ENCODE data around the gene RAB18.
"Not testable (repeated sequence)": the region's sequence is repeated elsewhere in the genome, so short reads cannot be mapped to it uniquely, and the experiment has no call there.

RAB18 gene

DNA sequence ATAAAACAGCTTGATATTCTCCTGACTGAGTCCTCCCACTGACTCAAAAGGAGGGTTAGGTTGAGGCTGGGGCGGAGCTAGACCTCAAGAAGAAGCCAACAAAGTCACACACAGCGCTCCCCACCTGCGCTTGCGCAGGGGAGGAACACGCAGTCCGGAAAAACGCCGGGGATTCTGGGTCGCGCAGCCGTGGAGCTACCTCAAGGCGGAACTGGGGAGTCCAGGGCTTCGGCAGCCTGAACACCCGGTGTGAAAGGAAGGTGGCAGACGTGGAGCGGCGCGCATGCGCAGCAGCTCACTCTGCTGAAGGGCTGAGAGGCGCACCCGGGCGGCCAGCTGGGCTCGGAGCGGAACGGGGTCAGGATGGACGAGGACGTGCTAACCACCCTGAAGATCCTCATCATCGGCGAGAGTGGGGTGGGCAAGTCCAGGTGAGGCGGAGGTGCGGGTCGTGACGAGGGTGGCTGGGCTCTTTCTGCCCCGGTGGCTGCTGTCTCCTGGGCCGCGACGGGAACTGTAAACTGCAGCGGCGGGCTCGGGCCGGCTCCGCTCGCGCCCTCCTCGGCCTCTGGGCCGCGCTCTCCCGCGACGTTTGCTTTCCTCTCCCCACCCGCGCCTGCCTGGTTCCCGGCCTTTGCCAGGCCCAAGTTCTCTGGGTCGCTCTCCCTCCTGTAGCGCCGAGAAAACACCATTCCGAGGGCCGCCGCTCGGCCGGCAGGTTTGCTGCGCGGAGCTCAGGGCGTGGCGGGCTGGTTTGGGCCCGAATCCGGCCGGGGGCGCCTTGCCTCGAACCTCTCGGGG is at the start of gene RAB18:
RAB18 (plus strand) TSS at position 298 of the 801 bp plus-strand sequence; CDS start at position 364, 66 bp downstream.
- peak; percentile 62 to 82 for DNase-seq

DNA sequence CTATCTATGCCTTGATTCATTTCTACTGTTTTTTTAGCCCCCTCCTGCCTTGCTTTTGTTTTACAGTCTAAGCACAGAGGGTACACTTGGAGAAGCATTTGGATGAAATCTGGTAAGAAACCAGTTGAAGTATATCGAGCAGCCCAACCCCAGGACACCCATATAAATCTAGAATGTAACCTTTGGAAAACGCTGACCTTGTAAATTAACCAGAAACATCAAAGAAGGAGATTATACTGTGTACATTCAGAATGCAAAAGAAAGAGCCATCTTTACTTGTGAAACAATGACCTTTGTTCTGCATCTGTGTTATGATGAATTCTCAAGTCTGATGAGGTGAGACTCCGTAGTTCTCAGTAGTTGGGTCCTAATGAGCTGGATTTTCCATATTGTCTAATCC is 49.3 kb upstream of the RAB18 start:
- no peak for DNase-seq

DNA sequence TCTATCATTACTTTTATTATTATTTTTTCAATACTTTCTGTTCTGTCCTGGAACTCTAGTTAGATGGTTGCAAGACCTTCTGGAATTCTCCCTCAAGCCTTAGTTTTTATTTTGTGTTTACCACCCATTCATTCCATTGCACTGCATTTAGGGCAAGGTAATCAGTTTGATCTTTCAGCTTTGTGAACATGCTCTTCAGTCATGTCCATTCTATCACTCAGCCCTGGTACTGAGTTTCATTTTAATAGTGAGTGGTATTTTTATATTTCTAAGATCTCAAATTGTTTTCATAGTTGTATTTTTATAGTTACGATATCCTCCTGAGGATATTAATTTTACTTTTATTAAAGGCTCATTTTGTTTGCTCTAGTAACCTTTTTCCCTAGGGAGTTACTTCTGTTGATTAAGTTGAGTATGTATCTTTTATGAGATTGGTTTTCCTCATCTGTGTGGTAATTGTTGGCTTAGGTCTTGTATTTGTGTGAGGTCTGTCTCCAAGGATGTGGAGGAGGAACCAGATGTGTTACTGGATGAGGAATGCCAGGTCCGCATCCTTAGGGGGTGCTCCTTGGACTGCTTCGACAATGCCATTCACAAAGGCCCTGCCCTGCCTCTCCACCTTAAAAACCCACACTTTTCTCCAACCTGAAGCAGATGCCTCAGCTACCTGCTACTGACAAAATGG is 46.7 kb upstream of the RAB18 start:
- no peak for DNase-seq

DNA sequence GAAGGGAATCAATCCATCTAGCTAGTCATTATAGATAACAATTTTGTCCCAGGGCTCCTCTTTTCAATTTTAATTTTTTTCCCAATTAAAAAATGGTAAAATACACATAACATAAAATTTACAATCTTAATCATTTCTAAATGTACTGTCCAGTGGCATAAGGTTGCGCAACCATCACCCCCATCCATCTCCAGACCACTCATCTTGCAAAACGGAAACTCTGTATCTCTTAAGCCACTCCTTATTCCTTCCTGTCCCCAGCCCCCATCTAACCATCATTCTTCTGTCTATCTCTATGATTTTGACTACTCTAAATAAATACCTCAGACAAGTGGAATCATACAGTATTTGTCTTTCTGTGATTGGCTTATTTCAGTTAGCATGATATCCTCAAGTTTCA is 46.1 kb upstream of the RAB18 start:
- DNase-seq: no peak

DNA sequence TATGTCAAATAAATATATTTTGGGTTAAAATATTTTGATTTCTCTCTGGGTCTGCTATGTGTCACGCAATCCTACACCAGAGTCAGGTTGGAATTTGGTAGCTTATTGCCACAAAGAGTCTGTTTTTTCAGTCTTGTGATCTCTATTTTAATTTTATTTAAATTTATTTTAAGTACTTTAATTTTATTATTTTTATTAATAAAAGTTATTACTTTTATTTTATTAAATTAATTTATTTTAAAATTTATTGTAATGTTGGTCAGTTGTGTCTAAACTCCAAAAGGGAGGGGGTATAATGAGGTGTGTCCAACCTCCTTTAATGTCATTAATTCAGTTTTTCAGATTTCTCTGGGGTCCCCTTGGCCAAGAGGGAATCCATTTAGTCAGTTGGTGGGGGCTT is 42.8 kb upstream of the RAB18 start:
- no peak for DNase-seq

DNA sequence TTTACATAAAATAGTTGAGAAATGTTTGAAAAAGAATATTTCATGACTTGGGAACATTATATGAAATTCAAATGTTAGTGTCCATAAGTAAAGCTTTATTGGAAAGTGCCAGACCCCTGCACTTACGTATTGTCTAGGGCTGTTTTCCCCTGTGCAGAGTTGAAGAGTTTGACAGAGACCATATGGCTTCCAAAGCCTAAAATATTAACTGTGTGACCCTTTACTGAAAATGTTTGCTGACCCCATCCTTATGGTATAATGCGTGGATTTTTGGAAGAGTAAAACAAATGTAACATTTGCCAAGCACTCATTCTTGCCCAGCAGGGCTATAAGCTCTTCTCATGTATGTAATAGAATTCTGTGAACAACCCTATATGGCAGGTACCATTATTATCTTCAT is 40.1 kb upstream of the RAB18 start:
- DNase-seq: no peak

DNA sequence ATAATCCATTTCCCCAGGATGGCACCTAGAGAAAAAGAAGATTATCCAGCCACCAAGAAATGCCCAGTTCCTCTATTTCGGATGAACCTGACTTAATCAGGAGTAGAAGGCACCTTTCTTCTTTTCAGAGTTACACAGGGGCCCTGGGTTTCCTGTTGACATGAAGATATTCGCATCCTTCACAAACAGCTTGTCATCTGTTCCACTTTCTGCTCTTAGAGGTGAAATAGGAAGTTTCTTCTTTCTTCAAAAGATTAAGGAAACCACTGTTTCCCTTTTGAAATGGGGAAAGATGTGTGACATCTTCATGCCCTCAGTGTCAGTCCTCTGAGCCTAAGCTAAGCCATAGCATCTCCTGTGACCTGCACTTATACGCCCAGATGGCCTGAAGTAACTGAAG is 39.1 kb upstream of the RAB18 start:
- no peak for DNase-seq

DNA sequence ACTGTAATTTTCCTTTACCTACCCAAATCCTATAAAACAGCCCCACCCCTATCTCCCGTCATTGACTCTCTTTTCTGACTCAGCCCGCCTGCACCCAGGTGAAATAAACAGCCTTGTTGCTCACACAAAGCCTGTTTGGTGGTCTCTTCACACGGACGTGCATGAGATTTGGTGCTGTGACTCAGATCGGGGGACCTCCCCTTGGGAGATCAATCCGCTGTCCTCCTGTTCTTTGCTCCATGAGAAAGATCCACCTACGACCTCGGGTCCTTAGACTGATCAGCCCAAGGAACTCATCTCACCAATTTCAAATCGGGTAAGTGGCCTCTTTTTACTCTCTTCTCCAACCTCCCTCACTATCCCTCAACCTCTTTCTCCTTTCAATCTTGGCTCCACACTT is 38.5 kb upstream of the RAB18 start:
- DNase-seq: not testable (repeated sequence)

DNA sequence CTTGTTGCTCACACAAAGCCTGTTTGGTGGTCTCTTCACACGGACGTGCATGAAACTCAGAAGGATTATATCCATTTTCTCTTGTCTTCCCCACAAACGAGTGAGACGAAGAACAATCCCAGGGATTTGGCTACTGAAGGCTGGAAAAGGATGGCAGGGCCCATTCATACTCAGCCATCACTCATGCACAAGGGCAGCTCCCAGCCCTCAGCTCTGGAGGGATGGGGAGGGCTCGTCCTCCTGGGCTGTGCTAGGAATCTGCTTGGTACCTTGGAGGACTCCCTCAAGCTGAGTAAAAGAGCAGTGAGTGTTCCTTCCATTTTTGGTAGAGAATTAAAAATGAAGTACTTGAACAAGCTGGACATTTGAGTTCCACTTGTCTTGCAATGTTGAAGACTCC is 33.2 kb upstream of the RAB18 start:
- DNase-seq: no peak

DNA sequence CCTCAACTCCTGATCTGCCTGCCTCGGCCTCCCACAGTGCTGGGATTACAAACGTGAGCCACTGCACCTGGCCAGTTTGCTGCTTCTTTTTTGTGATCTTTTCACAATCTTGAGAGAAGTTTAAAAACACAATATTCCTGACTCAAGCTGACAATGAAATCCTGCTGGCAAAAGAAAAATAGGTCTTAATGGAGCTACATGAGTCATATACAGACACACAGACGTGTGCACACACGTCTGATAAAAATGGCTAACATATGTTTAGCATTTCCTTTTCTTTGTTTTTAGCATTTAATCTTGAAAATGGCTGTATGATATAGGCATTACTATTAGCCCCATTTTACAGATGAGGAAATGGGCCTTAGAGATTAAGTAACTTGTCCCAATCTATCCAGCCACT is 29.4 kb upstream of the RAB18 start:
- DNase-seq: no peak

DNA sequence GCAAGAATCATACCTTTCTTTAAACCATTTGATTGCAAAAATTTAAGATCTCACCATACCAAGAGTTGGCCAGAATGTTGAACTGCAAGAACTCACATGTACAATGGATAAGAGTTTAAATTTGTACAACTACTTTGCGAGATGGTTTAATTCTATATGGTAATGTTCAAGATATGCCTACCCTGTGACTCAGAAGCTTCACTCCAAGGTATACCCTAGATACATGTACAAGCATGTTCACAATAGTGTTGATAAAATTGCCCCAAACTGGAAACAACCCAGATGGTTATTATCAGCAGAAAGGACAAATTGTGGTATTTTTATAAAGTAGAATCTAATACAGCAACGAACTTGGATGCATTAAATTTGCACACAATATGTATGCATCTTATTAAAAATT is 25.1 kb upstream of the RAB18 start:
- DNase-seq: no peak

DNA sequence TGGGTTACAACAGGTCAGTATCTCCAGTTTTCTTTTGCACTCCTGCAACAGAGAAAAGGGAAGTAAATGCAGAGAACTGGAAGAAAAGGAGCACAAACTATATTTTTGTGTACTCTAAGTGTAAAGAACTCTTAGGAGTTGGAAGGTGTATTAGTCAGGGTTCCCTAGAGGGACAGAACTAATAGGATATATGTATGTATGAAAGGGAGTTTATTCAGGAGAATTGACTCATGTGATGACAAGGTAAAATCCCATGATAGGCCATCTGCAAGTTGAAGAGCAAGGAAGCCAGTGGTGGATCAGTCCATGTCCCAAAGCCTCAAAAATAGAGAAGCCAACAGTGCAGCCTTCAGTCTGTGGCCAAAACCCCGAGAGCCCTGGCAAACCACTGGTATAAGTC is 22.6 kb upstream of the RAB18 start:
- no peak for DNase-seq

DNA sequence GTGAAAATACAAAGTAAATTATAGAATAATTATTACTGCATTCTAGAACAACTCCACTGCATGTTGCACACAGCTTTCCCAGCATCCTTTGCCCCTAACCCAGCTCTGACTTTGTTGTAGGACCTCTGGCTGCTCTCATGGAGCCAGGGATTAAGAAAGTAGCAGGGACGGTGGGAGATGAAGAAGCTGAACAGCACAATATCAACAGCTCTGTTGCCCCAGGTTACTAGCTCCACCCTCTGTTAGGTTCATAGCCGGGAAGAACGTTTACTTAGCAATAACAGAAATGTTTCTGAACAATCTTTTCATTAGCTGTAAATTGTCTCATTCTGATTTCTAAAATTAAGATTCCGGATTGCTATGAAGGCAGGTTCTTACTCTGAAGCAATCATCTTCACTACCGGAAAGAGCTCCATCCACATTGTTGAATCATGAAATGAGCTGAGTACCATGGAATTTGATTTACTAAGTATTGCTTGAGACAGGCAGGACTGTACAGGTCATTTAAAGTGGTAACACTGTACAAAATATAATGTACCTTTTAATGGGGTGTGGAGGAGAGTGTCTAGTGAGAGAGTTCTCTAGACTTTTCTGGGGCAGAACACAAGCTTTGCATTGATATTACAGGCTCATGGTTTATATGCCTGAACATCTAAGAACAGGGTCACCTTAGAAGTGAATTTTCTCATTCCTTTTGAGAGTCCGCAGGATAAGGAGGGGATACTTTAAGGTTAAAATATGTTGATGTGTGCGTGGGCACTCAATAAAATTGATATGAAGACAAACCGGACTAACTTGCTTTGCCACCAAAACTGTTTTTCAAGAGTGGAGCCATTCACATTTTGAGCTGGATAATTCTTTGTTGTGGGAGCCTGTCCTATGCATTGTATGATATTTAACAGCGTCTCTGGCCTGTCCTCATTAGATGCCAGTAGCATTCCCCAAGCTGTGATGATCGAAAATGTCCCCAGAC is 20.8 kb upstream of the RAB18 start:
- no peak for DNase-seq

DNA sequence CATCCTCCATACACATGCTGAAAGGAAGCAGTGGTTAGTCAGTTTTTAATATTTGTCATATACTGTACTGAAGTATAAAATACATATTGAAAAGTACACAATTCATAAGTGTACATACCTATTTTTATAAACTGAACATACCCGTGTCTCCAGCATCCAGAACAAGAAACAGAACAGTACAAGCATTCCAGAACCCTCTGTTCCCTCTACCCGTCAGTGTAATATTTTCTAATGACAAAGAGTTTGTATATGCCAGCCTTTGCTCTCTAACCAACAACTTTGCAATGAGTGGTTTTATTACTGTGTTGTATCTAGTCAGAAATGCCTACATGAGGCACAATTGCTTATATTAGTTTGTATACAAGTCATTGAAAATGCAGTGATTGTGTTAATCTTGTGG is 18.7 kb upstream of the RAB18 start:
- no peak for DNase-seq

DNA sequence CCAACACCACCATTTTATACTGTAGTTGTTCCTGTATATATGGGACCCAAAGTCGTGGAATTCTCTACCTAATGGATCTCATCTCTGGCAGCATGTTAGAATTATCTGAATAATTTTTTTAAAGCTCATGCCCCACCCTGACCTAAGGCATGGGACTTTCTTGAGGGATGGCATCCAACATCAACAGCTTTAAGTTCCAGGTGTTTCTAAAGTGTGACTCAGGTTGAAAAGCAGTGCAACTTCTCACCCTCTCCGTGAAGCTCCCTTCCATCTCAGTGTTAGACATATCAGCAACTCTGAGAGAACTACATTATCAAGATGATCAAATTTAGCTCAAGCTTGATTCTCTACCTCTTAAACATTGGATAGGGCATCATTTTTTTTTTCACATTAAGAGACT is 18.1 kb upstream of the RAB18 start:
- no peak for DNase-seq

DNA sequence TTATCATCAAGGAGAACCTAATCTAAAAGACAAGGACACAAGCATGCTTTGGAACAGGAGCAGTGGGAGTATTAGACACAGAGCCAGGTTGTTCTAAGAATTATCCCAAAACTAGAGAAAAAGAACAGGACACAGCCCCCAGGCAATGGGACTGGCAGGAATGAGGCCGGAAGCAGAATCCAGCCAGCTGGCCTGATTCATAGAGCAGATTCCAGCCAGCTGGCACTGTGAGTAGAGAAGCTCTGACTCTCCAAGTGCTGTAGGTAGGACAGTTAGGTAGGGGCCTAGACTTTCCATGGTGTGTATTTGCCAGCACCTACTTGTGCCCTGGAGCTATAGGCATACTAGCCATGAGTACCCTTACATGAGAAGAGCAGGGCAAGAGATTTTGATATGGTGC is 13.3 kb upstream of the RAB18 start:
- no peak for DNase-seq

DNA sequence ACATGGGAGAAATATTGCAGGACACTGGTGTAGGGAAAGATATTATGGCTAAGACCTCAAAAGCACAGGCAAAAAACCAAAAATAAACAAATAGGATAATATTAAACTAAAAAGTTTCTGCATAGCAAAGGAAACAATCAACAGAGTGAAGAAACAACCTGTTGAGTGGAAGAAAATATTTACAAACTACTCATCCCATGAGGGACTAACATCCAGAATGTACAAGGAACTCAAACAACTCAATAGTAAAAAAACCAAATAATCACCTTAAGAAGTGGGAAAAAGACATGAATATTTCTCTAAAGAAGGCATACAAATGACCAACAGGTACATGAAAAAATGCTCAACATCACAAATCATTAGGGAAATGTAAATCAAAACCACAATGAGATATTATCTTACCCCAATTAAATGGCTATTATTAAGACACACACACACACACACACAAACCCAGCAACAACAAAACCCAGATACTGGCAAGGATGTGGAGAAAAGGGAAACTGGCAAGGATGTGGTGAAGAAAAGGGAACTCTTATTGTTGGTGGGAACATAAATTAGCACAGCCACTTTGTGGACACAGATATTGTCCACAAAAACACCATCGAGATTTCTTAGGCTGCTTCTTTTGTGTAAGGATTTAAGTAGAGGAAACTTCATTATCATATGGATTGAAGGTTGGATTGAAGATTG is 9.8 kb upstream of the RAB18 start:
- no peak for DNase-seq

DNA sequence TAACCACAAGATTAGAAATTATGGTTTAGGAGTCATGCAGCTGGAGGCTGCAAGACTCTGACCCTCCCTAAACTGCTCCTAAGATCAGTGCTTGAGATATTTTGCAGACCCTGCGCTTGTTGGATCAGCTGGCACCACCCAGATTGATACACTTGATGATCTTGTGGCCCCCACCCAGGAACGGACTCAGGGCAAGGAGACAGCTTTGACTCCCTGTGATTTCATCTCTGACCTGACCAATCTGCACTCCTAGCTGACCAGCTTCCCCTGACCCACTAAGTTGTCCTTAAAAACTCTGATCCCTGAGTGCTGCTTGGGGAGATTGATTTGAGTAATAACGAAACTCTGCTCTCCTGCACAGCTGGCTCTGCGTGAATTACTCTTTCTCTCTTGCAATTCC is 8.0 kb upstream of the RAB18 start:
- no peak for DNase-seq

DNA sequence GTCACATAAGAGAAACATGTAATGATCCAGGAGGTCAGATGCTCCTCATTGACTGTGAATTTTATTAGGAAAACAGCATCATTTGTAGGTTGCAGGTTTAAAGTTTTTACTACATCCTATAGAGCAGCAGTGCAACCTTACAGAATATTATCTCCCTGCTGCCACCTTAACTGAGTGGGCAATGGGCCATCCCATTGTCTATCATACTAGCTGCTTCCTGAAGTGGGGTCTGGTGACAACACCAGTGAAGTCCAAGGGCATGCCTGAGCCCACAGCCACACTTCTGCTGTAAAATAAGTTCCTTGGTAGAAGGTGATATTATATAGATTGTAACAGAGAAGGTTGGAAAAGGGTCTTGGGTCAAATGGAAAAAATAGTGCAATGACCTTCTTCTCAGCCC is 4.0 kb upstream of the RAB18 start:
- no peak for DNase-seq

DNA sequence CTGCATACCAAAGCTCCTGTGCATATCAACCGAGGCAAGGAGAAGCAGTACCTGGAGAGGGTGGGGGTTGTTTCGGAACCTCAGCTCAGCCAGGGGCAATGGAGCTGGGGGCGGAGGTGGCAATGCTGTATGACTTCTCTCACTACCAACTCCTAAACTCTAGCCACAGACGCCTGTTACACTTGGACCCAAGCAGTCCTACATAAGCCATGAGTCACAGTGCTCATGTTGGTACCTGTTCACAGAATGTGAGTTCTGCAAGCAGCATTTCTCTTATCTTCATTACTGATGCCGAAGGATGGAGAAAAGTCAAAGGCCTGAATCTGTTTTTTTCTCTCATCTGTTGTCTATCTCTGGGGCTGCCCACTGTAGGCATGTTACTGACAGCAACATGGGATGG is 3.2 kb upstream of the RAB18 start:
- DNase-seq: no peak

DNA sequence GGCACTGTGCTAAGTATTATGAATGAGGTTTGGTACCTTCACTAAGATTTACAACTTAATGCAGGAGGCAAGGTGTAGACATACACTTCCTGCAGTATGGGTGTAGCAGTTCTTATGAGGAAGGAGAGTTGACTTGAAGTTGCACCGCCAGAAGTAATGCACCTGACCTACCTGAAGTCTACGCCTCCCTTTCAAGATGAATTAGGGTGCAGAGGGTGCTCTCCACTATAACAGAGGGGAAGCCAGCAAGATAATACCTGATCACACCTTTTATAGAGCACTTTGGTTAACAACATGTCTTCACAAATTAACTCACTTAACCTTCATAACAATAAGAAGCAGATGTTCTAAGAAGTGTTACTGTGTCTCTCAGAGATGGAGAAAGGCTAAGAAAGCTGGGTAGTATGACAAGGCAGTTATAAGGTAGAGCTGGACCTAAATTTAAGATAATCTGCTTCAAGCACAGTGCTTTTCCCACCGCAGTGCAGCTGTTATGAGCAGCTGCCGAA is 552 bp upstream of the RAB18 start:
- DNase-seq: no peak

DNA sequence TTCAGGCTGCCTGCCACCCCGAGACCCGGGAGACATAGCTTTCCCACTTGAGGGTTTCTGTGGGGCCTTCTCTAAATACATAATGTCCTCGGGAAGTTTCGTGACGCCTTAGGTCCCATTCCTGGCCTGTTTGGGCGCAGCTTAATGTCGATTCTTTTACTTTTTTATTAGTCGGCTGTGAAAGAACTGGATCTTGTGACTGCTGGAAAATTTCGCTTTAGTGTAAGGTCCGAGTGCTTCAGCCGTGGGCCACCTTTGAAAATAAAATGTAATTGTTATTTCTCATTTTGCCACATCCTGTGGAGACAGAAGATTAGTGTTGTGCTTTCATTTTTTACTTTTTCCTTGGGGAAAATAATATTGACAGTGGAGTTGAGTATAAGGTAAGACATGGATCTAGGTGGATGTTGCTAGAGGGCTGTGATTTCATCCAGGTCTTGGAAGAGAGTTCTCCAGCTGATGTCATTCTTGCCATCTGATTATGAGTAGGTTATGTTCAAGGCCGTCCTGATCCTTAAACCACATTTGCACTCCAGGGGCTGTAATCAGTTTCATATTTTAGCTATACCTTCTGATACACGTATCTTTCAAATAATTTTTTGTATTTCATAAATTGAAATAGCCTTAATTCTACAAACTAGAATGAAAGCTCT is 830 bp downstream of the RAB18 start:
- DNase-seq: no peak
